Neutrophil (primary cell): ENCODE results near the gene DAB2.

ENCODE experiments used
- H3K27ac ChIP-seq: fragments of 200-600 bp; sonication (generic); 2 replicates; pipeline ENCODE4 v1.5.1; 2016; ENCODE audit warnings: mild to moderate bottlenecking, moderate library complexity
- H3K27me3 ChIP-seq: fragments of 200-600 bp; sonication (generic); 2 replicates; pipeline ENCODE4 v1.6.0; 2016; ENCODE audit warnings: mild to moderate bottlenecking
- H3K36me3 ChIP-seq: fragments of 200-600 bp; sonication (generic); 2 replicates; pipeline ENCODE4 v1.5.1; 2017
- H3K4me1 ChIP-seq, 2 experiments: fragments of 200-600 bp in 1 of 2; sonication (generic) in 1 of 2; 1 replicate in 1 of 2; 2 replicates in 1 of 2; pipeline versions ENCODE4 v1.5.1 to v1.6.1; 2013 to 2016; ENCODE audit warnings: low read depth in 1 of 2, low read length in 1 of 2, mild to moderate bottlenecking in 1 of 2, moderate library complexity in 1 of 2; ENCODE audit not compliant: control insufficient read depth in 1 of 2, insufficient read depth in 1 of 2
- H3K4me3 ChIP-seq, 2 experiments: fragments of 200-600 bp in 1 of 2; sonication (generic) in 1 of 2; 1 replicate in 1 of 2; 2 replicates in 1 of 2; pipeline ENCODE4 v1.5.1; 2013 to 2016; ENCODE audit warnings: low read depth in 1 of 2, low read length in 1 of 2, mild to moderate bottlenecking in 1 of 2, moderate library complexity in 1 of 2
- H3K9me3 ChIP-seq: fragments of 200-600 bp; sonication (generic); 2 replicates; pipeline ENCODE4 v1.5.1; 2016
- CTCF ChIP-seq: fragments of 200-600 bp; sonication (generic); IDR thresholded peaks from 2 replicates; pipeline ENCODE4 v1.5.1; 2016; ENCODE audit warnings: antibody characterized with exemption

DAB2 gene

GRCh38 chr5:39461007-39461682, 36.4 kb upstream of the DAB2 start:
- no peaks in the 10 kb centered on the region for H3K27me3 ChIP-seq
- no peaks in the 10 kb centered on the region for H3K36me3 ChIP-seq
- no peaks in the 10 kb centered on the region for H3K9me3 ChIP-seq
- no peak overlapping the region for H3K4me3 ChIP-seq
- TF ChIP-seq CTCF: no peak
- no peak overlapping the region for H3K27ac ChIP-seq
- no peaks in the 10 kb centered on the region for H3K4me1 ChIP-seq

- no peak for TF ChIP-seq CTCF
- no peak overlapping the region for H3K27ac ChIP-seq
- no peaks in the 10 kb centered on the region for H3K4me1 ChIP-seq
- no peak overlapping the region for H3K4me3 ChIP-seq
- no peaks in the 10 kb centered on the region for H3K36me3 ChIP-seq
- no peaks in the 10 kb centered on the region for H3K27me3 ChIP-seq
- no peaks in the 10 kb centered on the region for H3K9me3 ChIP-seq
Observed at GRCh38 chr5:39459907-39460306, 35.1 kb upstream of the DAB2 start.

DNA sequence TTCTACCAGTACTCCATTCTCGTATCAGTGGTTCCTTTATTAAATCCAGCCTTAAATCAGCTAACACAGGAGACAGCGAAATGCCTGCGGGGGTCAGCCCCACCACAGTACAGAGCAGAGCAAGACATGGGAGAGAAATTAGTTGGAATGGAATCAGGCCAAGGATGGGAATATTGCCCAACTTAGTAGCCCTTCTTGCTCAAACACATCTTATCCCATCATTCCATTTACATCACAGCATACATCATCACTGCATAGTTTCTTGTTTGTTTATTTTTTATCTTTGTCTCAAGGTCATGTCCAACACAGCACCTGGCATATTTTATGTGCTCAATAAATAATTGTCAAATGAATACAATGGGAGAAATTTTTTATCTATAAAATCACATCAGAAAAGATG, 34.3 kb upstream of the DAB2 start:
- TF ChIP-seq CTCF: no peak

DNA sequence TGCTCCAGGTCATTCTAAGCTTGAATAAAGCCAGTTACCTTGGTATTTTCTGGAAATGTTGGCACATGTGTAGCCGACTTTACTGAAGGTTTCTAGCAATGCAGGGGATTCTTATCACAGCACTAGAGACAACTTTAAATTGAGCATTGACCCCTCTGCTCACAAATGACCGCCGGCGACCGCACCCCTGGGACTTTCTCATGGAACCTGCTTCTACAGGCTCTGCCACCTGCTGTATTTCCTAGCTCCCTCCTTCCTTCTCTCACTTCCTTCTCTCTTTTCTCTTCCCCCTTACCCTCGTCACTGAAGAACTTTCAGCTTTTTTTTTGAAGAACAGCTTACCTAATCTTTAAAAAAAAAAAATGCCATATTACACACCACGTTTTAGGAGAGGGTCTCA, 30.9 kb upstream of the DAB2 start:
- Histone ChIP-seq H3K36me3 (no peaks in the 10 kb centered on the region), H3K4me1 (no peaks in the 10 kb centered on the region), H3K27me3 (no peaks in the 10 kb centered on the region), H3K4me3 (no peak overlapping the region), H3K27ac (no peak overlapping the region), H3K9me3 (no peaks in the 10 kb centered on the region)
- no peak for TF ChIP-seq CTCF

More for the DNA sequence above, 34.3 kb upstream of the DAB2 start:
- no peaks in the 10 kb centered on the region for H3K27me3 ChIP-seq
- H3K4me1 ChIP-seq: no peaks in the 10 kb centered on the region
- no peak overlapping the region for H3K27ac ChIP-seq
- H3K36me3 ChIP-seq: no peaks in the 10 kb centered on the region
- H3K9me3 ChIP-seq: no peaks in the 10 kb centered on the region
- no peak overlapping the region for H3K4me3 ChIP-seq

DNA sequence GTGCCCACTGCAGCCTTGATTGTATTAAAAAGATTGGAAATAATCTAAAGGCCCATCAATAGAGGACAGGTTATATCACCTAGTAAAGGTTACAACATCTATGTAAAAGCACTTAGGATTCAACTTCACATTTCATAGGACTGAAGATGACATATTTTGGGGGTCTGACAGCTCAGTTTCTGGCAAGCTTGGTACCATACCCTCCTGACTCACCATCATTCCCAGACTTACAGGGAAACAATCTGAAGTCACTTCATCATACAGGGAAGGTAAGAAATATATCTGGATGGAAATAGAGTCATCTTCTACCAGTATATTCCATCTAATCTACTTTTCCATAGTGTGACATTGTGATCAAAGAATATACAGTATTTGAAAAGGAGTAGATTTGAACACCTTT, 28.8 kb upstream of the DAB2 start:
- no peaks in the 10 kb centered on the region for H3K9me3 ChIP-seq
- H3K27ac ChIP-seq: no peak overlapping the region
- H3K4me3 ChIP-seq: no peak overlapping the region
- no peaks in the 10 kb centered on the region for H3K27me3 ChIP-seq
- TF ChIP-seq CTCF: no peak
- no peaks in the 10 kb centered on the region for H3K4me1 ChIP-seq
- no peaks in the 10 kb centered on the region for H3K36me3 ChIP-seq
